Sigmoid colon (tissue), 4 donors: Measurements from ENCODE around the gene SYT17.

Experiments used
- EP300 ChIP-seq, 4 donors: sonication (generic); formaldehyde crosslinking; IDR thresholded peaks; one replicate each; pipeline ENCODE4 v1.6.1; 2017; ENCODE audit warnings: antibody characterized with exemption in 4 of 4
- POLR2A ChIP-seq, 2 donors: fragments of 450-650 bp; IDR thresholded peaks; one replicate each; pipeline ENCODE4 v1.6.1; 2016; ENCODE audit warnings: antibody characterized with exemption in 2 of 2, mild to moderate bottlenecking in 2 of 2, moderate library complexity in 2 of 2
- POLR2AphosphoS5 ChIP-seq, 4 donors: sonication (generic); formaldehyde crosslinking; IDR thresholded peaks; one replicate each; pipeline ENCODE4 v1.6.1; 2017; ENCODE audit warnings: antibody characterized with exemption in 4 of 4
- TF ChIP-seq, protein P1 (sequence below), 4 experiments: fragments of 450-650 bp in 3 of 4; fragments of 200-600 bp in 1 of 4; IDR thresholded peaks; one replicate each; pipeline ENCODE4 v1.5.1; 2016 to 2019; ENCODE audit warnings: antibody characterized with exemption in 4 of 4, mild to moderate bottlenecking in 3 of 4, moderate library complexity in 2 of 4

DNA sequence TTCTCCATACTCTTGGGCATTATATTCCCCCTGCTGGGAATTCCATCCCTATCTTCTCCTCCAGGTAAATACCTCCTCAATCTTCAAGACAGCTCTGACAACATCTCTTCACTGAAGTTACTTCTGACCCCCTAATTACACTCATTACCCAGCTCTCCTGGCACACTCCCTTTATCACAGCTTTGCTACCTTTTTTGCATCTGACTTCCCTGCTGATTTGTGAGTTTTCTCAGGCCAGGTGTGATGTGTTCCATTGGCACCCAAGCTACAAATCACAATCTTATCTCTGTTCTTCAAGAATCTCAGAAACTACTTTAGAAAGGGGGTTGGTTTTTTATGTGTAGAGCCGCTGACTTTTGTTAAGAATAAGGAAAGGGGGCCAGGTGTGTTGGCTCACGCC, 131.5 kb downstream of the SYT17 start:
- TF ChIP-seq POLR2AphosphoS5 (IDR thresholded peaks at IDR 0.05) (no peak), EP300 (IDR thresholded peaks at IDR 0.05) (no peak), POLR2A (IDR thresholded peaks at IDR 0.05) (no peak)
- TF ChIP-seq, protein P1, sequence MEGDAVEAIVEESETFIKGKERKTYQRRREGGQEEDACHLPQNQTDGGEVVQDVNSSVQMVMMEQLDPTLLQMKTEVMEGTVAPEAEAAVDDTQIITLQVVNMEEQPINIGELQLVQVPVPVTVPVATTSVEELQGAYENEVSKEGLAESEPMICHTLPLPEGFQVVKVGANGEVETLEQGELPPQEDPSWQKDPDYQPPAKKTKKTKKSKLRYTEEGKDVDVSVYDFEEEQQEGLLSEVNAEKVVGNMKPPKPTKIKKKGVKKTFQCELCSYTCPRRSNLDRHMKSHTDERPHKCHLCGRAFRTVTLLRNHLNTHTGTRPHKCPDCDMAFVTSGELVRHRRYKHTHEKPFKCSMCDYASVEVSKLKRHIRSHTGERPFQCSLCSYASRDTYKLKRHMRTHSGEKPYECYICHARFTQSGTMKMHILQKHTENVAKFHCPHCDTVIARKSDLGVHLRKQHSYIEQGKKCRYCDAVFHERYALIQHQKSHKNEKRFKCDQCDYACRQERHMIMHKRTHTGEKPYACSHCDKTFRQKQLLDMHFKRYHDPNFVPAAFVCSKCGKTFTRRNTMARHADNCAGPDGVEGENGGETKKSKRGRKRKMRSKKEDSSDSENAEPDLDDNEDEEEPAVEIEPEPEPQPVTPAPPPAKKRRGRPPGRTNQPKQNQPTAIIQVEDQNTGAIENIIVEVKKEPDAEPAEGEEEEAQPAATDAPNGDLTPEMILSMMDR (IDR thresholded peaks at IDR 0.05) = no peak
